H9 (cell line): ENCODE data around the gene RHBDD1. TPM values are rescaled to one million over a fixed set of nuclear protein-coding genes. Genes with fewer than 3 reads are reported as not detected.

Experiments used
- DNase-seq: peaks from one replicate; pipeline ENCODE4 v3.0.0-alpha.2; 2017
- H2AFZ ChIP-seq: one replicate; pipeline ENCODE4 v1.6.1; 2013; ENCODE audit warnings: mild to moderate bottlenecking, low read length, control low read depth, moderate library complexity
- H2AK5ac ChIP-seq: 2 replicates; pipeline ENCODE4 v1.6.1; 2013; ENCODE audit warnings: low read length, control low read depth, mixed read lengths; ENCODE audit not compliant: insufficient read length
- H2BK120ac ChIP-seq: one replicate; pipeline ENCODE4 v1.6.1; 2013; ENCODE audit warnings: low read depth, mild to moderate bottlenecking, low read length, control low read depth, inconsistent platforms; ENCODE audit not compliant: poor library complexity, severe bottlenecking
- H2BK12ac ChIP-seq: 2 replicates; pipeline ENCODE4 v1.6.1; 2013; ENCODE audit warnings: low read length, control low read depth, mixed read lengths, low read depth; ENCODE audit not compliant: insufficient read length
- H2BK15ac ChIP-seq: 2 replicates; pipeline ENCODE4 v1.6.1; 2013; ENCODE audit warnings: low read depth, low read length, control low read depth
- H2BK20ac ChIP-seq: one replicate; pipeline ENCODE4 v1.6.1; 2013; ENCODE audit warnings: low read depth, mild to moderate bottlenecking, low read length, control low read depth, inconsistent platforms; ENCODE audit not compliant: poor library complexity, severe bottlenecking
- H2BK5ac ChIP-seq: 2 replicates; pipeline ENCODE4 v1.6.1; 2013; ENCODE audit warnings: low read length, control low read depth, mixed read lengths; ENCODE audit not compliant: insufficient read length
- H3K14ac ChIP-seq: 2 replicates; pipeline ENCODE4 v1.6.1; 2013; ENCODE audit warnings: low read length, control low read depth; ENCODE audit not compliant: insufficient read depth
- H3K18ac ChIP-seq: 2 replicates; pipeline ENCODE4 v1.6.1; 2013; ENCODE audit warnings: low read depth, mild to moderate bottlenecking, mixed read lengths, low read length, control low read depth; ENCODE audit not compliant: insufficient read length
- H3K23ac ChIP-seq: 2 replicates; pipeline ENCODE4 v1.6.1; 2013; ENCODE audit warnings: low read length, control low read depth, mixed read lengths, low read depth; ENCODE audit not compliant: insufficient read length
- H3K23me2 ChIP-seq: 2 replicates; pipeline ENCODE4 v1.6.1; 2013; ENCODE audit warnings: low read depth, mild to moderate bottlenecking, mixed read lengths, low read length, control low read depth; ENCODE audit not compliant: insufficient read length, poor library complexity, severe bottlenecking
- H3K27ac ChIP-seq: 2 replicates; pipeline ENCODE4 v1.5.1; 2013; ENCODE audit warnings: low read length, control low read depth, mixed read lengths, low read depth; ENCODE audit not compliant: insufficient read length
- H3K27me3 ChIP-seq: 2 replicates; pipeline ENCODE4 v1.6.1; 2013; ENCODE audit warnings: low read length, control low read depth, inconsistent platforms; ENCODE audit not compliant: insufficient read depth
- H3K4ac ChIP-seq: 2 replicates; pipeline ENCODE4 v1.6.1; 2013; ENCODE audit warnings: low read depth, mild to moderate bottlenecking, control low read depth, inconsistent platforms, low read length, moderate library complexity
- H3K4me1 ChIP-seq: 2 replicates; pipeline ENCODE4 v1.6.1; 2013; ENCODE audit warnings: low read length, control low read depth, inconsistent platforms; ENCODE audit not compliant: insufficient read depth
- H3K4me2 ChIP-seq: 2 replicates; pipeline ENCODE4 v1.6.1; 2013; ENCODE audit warnings: low read length, control low read depth, mixed read lengths; ENCODE audit not compliant: insufficient read length, insufficient read depth
- H3K56ac ChIP-seq: 2 replicates; pipeline ENCODE4 v1.6.1; 2013; ENCODE audit warnings: low read depth, mild to moderate bottlenecking, mixed read lengths, low read length, control low read depth; ENCODE audit not compliant: insufficient read length
- H3K79me1 ChIP-seq: 2 replicates; pipeline ENCODE4 v1.6.1; 2013; ENCODE audit warnings: low read depth, mild to moderate bottlenecking, moderate library complexity, low read length, control low read depth, inconsistent platforms; ENCODE audit not compliant: insufficient read depth, poor library complexity, severe bottlenecking
- H3K79me2 ChIP-seq: 2 replicates; pipeline ENCODE4 v1.6.1; 2013; ENCODE audit warnings: low read length, control low read depth, inconsistent platforms; ENCODE audit not compliant: insufficient read depth
- H3K9ac ChIP-seq: 2 replicates; pipeline ENCODE4 v1.6.1; 2013; ENCODE audit warnings: low read length, control low read depth, mixed read lengths; ENCODE audit not compliant: insufficient read length; ENCODE audit errors: extremely low read depth
- H3K9me3 ChIP-seq: one replicate; pipeline ENCODE4 v1.6.1; 2013; ENCODE audit warnings: low read depth, low read length, inconsistent platforms; ENCODE audit not compliant: control insufficient read depth
- H3T11ph ChIP-seq: one replicate; pipeline ENCODE4 v1.6.1; 2013; ENCODE audit warnings: mild to moderate bottlenecking, low read length, control low read depth, inconsistent platforms
- H4K20me1 ChIP-seq: one replicate; pipeline ENCODE4 v1.6.1; 2013; ENCODE audit not compliant: control insufficient read depth, insufficient read length, insufficient read depth
- H4K5ac ChIP-seq: 2 replicates; pipeline ENCODE4 v1.6.1; 2013; ENCODE audit warnings: low read depth, mild to moderate bottlenecking, mixed read lengths, low read length, control low read depth; ENCODE audit not compliant: insufficient read length
- H4K8ac ChIP-seq: replicated peaks from 2 replicates; pipeline ENCODE4 v1.6.1; 2013; ENCODE audit warnings: low read length, control low read depth, mixed read lengths, low read depth; ENCODE audit not compliant: insufficient read length
- H4K91ac ChIP-seq: 2 replicates; pipeline ENCODE4 v1.6.1; 2013; ENCODE audit warnings: low read depth, mild to moderate bottlenecking, moderate library complexity, mixed read lengths, low read length, control low read depth; ENCODE audit not compliant: insufficient read length
- H3K27ac Mint-ChIP-seq, 3 experiments: 2 replicates in 2 of 3; 3 replicates in 1 of 3; pipeline ENCODE4 v1.8.0; 2020 to 2021; ENCODE audit warnings: mixed read lengths in 3 of 3, mild to moderate bottlenecking in 1 of 3, moderate library complexity in 1 of 3
- H3K27me3 Mint-ChIP-seq: 2 replicates; pipeline ENCODE4 v1.8.0; 2021; ENCODE audit warnings: low read depth, mild to moderate bottlenecking, moderate library complexity, mixed read lengths
- H3K36me3 Mint-ChIP-seq, 3 experiments: 2 replicates in 2 of 3; 3 replicates in 1 of 3; pipeline ENCODE4 v1.8.0; 2020 to 2021; ENCODE audit warnings: low read depth in 3 of 3, mixed read lengths in 3 of 3; ENCODE audit not compliant: insufficient read depth in 1 of 3
- H3K4me1 Mint-ChIP-seq, 2 experiments: 2 replicates each; pipeline ENCODE4 v1.8.0; 2020; ENCODE audit warnings: mixed read lengths in 2 of 2
- H3K4me3 Mint-ChIP-seq, 2 experiments: 2 replicates in 1 of 2; 3 replicates in 1 of 2; pipeline ENCODE4 v1.8.0; 2020 to 2021; ENCODE audit warnings: mild to moderate bottlenecking in 2 of 2, mixed read lengths in 2 of 2, moderate library complexity in 1 of 2
- H3K9me3 Mint-ChIP-seq, 2 experiments: 2 replicates in 1 of 2; 3 replicates in 1 of 2; pipeline ENCODE4 v1.8.0; 2020; ENCODE audit warnings: mild to moderate bottlenecking in 2 of 2, mixed read lengths in 2 of 2, moderate library complexity in 1 of 2
- WGBS: extraction: QIAGEN DNeasy Blood & Tissue Kit; methylation state at CpG from one replicate; pipeline ENCODE4 v1.1.7; 2013; ENCODE audit warnings: missing lambda C conversion rate, low lambda C conversion rate, mixed read lengths; ENCODE audit not compliant: insufficient read length; ENCODE audit errors: extremely low coverage; 5-methylcytosine and 5-hydroxymethylcytosine counted together
- total RNA-seq: library from RNA; stranded (reverse); gene quantifications from 2 replicates; pipeline ENCODE4 v1.2.1, GENCODE V29; 2021
- TF ChIP-seq, protein P1 (sequence below): fragments of 200-600 bp; sonication (generic); conservative IDR thresholded peaks from 3 replicates; pipeline ENCODE4 v1.8.0; 2021; ENCODE audit warnings: antibody characterized with exemption, mild to moderate bottlenecking

The RHBDD1 gene
- total RNA-seq, 1 experiment from 2014 or later: 24.9 TPM

GRCh38 chr2:226831266-226831665 lies 4.6 kb upstream of the RHBDD1 start:
- no peak overlapping the region for H3K27ac ChIP-seq
- H3K9ac ChIP-seq: no peak overlapping the region
- H2AFZ ChIP-seq: no peak overlapping the region
- H3K36me3 Mint-ChIP-seq: no peaks in the 10 kb centered on the region
- no peak overlapping the region for H3T11ph ChIP-seq
- H2BK12ac ChIP-seq: no peak overlapping the region
- no peaks in the 10 kb centered on the region for H3K4me1 ChIP-seq
- no peak overlapping the region for H2BK120ac ChIP-seq
- H4K5ac ChIP-seq: no peak overlapping the region
- no peak overlapping the region for H4K8ac ChIP-seq
- H3K27ac Mint-ChIP-seq: peak overlapping the region in 1 of 3 experiments; percentile 71; a peak in 1 of 7 replicates
- H3K79me2 ChIP-seq: no peaks in the 10 kb centered on the region
- H3K27me3 ChIP-seq: no peaks in the 10 kb centered on the region
- H3K18ac ChIP-seq: no peak overlapping the region
- peaks cover 7% of the 10 kb centered on the region for H3K23me2 ChIP-seq
- no peaks in the 10 kb centered on the region for H3K9me3 ChIP-seq
- no peak overlapping the region for H3K56ac ChIP-seq
- H3K4me2 ChIP-seq: no peak overlapping the region
- H3K79me1 ChIP-seq: no peaks in the 10 kb centered on the region
- H2AK5ac ChIP-seq: no peak overlapping the region
- TF ChIP-seq, protein P1, sequence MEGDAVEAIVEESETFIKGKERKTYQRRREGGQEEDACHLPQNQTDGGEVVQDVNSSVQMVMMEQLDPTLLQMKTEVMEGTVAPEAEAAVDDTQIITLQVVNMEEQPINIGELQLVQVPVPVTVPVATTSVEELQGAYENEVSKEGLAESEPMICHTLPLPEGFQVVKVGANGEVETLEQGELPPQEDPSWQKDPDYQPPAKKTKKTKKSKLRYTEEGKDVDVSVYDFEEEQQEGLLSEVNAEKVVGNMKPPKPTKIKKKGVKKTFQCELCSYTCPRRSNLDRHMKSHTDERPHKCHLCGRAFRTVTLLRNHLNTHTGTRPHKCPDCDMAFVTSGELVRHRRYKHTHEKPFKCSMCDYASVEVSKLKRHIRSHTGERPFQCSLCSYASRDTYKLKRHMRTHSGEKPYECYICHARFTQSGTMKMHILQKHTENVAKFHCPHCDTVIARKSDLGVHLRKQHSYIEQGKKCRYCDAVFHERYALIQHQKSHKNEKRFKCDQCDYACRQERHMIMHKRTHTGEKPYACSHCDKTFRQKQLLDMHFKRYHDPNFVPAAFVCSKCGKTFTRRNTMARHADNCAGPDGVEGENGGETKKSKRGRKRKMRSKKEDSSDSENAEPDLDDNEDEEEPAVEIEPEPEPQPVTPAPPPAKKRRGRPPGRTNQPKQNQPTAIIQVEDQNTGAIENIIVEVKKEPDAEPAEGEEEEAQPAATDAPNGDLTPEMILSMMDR: no peak
- H4K91ac ChIP-seq: no peak overlapping the region
- no peak overlapping the region for H2BK20ac ChIP-seq
- no peak overlapping the region for H3K23ac ChIP-seq
- no CpG with 5 or more reads among the region's 4 CpGs for WGBS
- no peak overlapping the region for H3K14ac ChIP-seq
- peaks cover 13% of the 10 kb centered on the region for H3K27me3 Mint-ChIP-seq
- H3K9me3 Mint-ChIP-seq: no peaks in the 10 kb centered on the region; a peak in 1 of 5 replicates
- no peak overlapping the region for H2BK5ac ChIP-seq
- H3K4me1 Mint-ChIP-seq: no peaks in the 10 kb centered on the region
- no peak overlapping the region for H3K4me3 Mint-ChIP-seq
- no peaks in the 10 kb centered on the region for H4K20me1 ChIP-seq
- DNase-seq: no peak
- no peak overlapping the region for H2BK15ac ChIP-seq
- H3K4ac ChIP-seq: no peak overlapping the region
